ENCODE results near the gene MAGEA11.
"Not testable (repeated sequence)": the region's sequence is repeated elsewhere in the genome, so short reads cannot be mapped to it uniquely, and the experiment has no call there.

- TF ChIP-seq, protein P1, sequence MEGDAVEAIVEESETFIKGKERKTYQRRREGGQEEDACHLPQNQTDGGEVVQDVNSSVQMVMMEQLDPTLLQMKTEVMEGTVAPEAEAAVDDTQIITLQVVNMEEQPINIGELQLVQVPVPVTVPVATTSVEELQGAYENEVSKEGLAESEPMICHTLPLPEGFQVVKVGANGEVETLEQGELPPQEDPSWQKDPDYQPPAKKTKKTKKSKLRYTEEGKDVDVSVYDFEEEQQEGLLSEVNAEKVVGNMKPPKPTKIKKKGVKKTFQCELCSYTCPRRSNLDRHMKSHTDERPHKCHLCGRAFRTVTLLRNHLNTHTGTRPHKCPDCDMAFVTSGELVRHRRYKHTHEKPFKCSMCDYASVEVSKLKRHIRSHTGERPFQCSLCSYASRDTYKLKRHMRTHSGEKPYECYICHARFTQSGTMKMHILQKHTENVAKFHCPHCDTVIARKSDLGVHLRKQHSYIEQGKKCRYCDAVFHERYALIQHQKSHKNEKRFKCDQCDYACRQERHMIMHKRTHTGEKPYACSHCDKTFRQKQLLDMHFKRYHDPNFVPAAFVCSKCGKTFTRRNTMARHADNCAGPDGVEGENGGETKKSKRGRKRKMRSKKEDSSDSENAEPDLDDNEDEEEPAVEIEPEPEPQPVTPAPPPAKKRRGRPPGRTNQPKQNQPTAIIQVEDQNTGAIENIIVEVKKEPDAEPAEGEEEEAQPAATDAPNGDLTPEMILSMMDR (IDR thresholded peaks at IDR 0.05), result not testable (repeated sequence)
- TF ChIP-seq EP300 (IDR thresholded peaks at IDR 0.05), result not testable (repeated sequence)
These were observed 36.8 kb upstream of the MAGEA11 start for GRCh38 chrX:149675088-149675487.

Data from ovary (tissue), 3 donors.